GM23248 (cell line): ENCODE data around the gene C1orf52. TPM values are rescaled to one million over a fixed set of nuclear protein-coding genes. Genes with fewer than 3 reads are reported as not detected.
A peak's percentile ranks its signal among the peaks of the same experiment; 100 is the strongest.

Experiments
- DNase-seq: peaks from one replicate; pipeline ENCODE4 v3.0.0-alpha.2; 2015
- H2AFZ ChIP-seq: fragments of 200-600 bp; sonication (generic); 2 replicates; pipeline ENCODE4 v1.6.1; 2016; ENCODE audit warnings: antibody characterized with exemption
- H3F3A ChIP-seq: fragments of 200-600 bp; sonication (generic); 2 replicates; pipeline ENCODE4 v1.6.1; 2016; ENCODE audit warnings: mild to moderate bottlenecking, antibody characterized with exemption, mixed run types; ENCODE audit not compliant: insufficient read depth
- H3K27ac ChIP-seq: fragments of 200-600 bp; sonication (generic); 2 replicates; pipeline ENCODE4 v1.5.1; 2016; ENCODE audit warnings: mild to moderate bottlenecking
- H3K27me3 ChIP-seq: fragments of 200-600 bp; sonication (generic); replicated peaks from 2 replicates; pipeline ENCODE4 v1.6.1; 2016; ENCODE audit warnings: mild to moderate bottlenecking; ENCODE audit not compliant: insufficient read depth
- H3K36me3 ChIP-seq: fragments of 200-600 bp; sonication (generic); 2 replicates; pipeline ENCODE4 v1.6.1; 2016; ENCODE audit warnings: low read depth, mild to moderate bottlenecking
- H3K4me1 ChIP-seq: fragments of 200-600 bp; sonication (generic); 2 replicates; pipeline ENCODE4 v1.6.1; 2016; ENCODE audit warnings: mild to moderate bottlenecking; ENCODE audit not compliant: insufficient read depth
- H3K4me2 ChIP-seq: fragments of 200-600 bp; sonication (generic); one replicate; pipeline ENCODE4 v1.6.1; 2016; ENCODE audit warnings: mild to moderate bottlenecking; ENCODE audit not compliant: unreplicated experiment
- H3K4me3 ChIP-seq: fragments of 200-600 bp; sonication (generic); 2 replicates; pipeline ENCODE4 v1.5.1; 2016; ENCODE audit warnings: mild to moderate bottlenecking
- H3K79me2 ChIP-seq: fragments of 200-600 bp; sonication (generic); 2 replicates; pipeline ENCODE4 v1.6.1; 2016; ENCODE audit warnings: mild to moderate bottlenecking; ENCODE audit not compliant: insufficient read depth
- H3K9ac ChIP-seq: fragments of 200-600 bp; sonication (generic); 2 replicates; pipeline ENCODE4 v1.6.1; 2016; ENCODE audit warnings: mild to moderate bottlenecking
- H3K9me2 ChIP-seq: fragments of 200-600 bp; sonication (generic); 2 replicates; pipeline ENCODE4 v1.6.1; 2016; ENCODE audit warnings: mixed run types, mild to moderate bottlenecking, moderate library complexity; ENCODE audit not compliant: insufficient read depth
- H3K9me3 ChIP-seq: fragments of 200-600 bp; sonication (generic); one replicate; pipeline ENCODE4 v1.6.1; 2017; ENCODE audit warnings: low read depth
- H4K20me1 ChIP-seq: fragments of 200-600 bp; sonication (generic); 2 replicates; pipeline ENCODE4 v1.6.0; 2016; ENCODE audit not compliant: insufficient read depth
- EZH2 ChIP-seq: fragments of 200-600 bp; sonication (generic); IDR thresholded peaks from 2 replicates; pipeline ENCODE4 v1.6.1; 2018; ENCODE audit warnings: antibody characterized with exemption, mild to moderate bottlenecking; ENCODE audit not compliant: insufficient read depth, poor library complexity, severe bottlenecking
- EZH2phosphoT487 ChIP-seq: fragments of 200-600 bp; sonication (generic); IDR thresholded peaks from 2 replicates; pipeline ENCODE4 v1.6.1; 2018; ENCODE audit warnings: antibody characterized with exemption, moderate library complexity, mild to moderate bottlenecking, low read depth; ENCODE audit not compliant: insufficient read depth
- WGBS, 2 experiments: methylation state at CpG; one replicate each; pipeline ENCODE4 v1.1.6; 2015 to 2017; ENCODE audit warnings: low lambda C conversion rate in 2 of 2, low coverage in 1 of 2; ENCODE audit errors: missing lambda C conversion rate in 2 of 2; 5-methylcytosine and 5-hydroxymethylcytosine counted together
- in situ Hi-C: fragments of 300-500 bp; cut with MboI; formaldehyde crosslinking; loops from 2 replicates; pipeline ENCODE4 v1.15.0; 2020
- polyA plus RNA-seq: library from polyadenylated mRNA; unstranded; fragments of >200 nt; fragmentation: Nextera tagmentation; extraction: Ambion mirVana; gene quantifications from 2 replicates; pipeline ENCODE4 v1.2.1, GENCODE V29; 2016
- total RNA-seq: library from RNA; depleted of rRNA; stranded (reverse); fragments of >200 nt; shearing (Covaris generic); gene quantifications from 2 replicates; pipeline ENCODE4 v1.2.3, GENCODE V29; 2014

C1orf52 gene
- total and polyA plus RNA-seq, 2 experiments from 2014 or later: 26.7 to 72.4 TPM

DNA sequence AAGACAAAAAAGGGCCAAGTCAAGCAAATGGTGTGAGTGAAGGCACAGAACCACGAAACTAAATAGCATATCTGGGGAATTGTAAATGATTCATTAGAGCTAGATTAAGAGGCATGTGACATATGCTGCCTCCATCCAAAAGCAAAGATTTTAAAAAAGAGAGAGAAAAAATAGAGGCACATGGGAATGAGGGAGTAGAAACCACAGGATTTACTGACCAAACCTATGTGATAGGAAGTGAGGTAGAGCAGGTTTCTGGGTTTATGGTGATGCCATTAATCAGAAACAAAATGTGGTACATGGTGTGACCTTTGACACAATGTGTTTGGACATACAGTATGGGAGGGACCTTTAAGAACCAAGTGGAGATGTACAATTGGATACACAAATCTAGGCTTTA is 13.6 kb downstream of the C1orf52 start:
- Histone ChIP-seq H3K9me3 (no peaks in the 10 kb centered on the region), H3K27me3 (no peaks in the 10 kb centered on the region), H3K4me1 (peaks cover 34% of the 10 kb centered on the region), H3K79me2 (no peaks in the 10 kb centered on the region), H3K9me2 (no peaks in the 10 kb centered on the region), H3K27ac (peak overlapping the region; percentile 47; the same call in 1 of the 2 replicates), H3K9ac (no peak overlapping the region), H4K20me1 (no peaks in the 10 kb centered on the region), H3K36me3 (0 out of 2 replicates have a peak, but pooled peaks cover under 1% of the 10 kb centered on the region), H2AFZ (no peak overlapping the region), H3K4me3 (no peak overlapping the region), H3F3A (peaks cover 42% of the 10 kb centered on the region), H3K4me2 (peak overlapping the region; percentile 59)
- in situ Hi-C loops: no loop called here
- no peak for TF ChIP-seq EZH2
- TF ChIP-seq EZH2phosphoT487: no peak
- WGBS, 2 experiments: 50 to 70% methylated on average over 1 of the region's 1 CpG
- DNase-seq: no peak

DNA sequence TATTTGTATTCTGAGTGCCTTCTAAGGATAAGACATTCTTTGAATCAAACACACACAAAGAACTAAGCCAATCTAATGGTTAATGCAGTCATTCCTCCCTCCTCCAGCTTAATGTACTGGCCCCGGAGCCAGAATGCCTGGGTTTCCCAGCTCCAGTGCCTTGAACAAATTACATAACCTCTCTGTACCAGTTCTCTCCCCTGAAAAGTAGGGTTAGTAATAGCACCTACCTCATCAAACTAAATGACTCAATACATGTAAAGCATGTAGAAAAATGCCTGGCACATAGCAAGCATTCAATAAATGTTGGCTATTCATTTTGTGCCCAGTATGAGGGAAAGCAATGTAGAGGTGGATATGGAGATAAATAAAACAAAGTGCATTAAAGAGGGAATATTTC is 14.0 kb downstream of the C1orf52 start:
- Histone ChIP-seq H3K4me1 (peaks cover 38% of the 10 kb centered on the region), H3K27me3 (no peaks in the 10 kb centered on the region), H3K79me2 (no peaks in the 10 kb centered on the region), H3K9ac (no peak overlapping the region), H3F3A (peaks cover 43% of the 10 kb centered on the region), H3K9me2 (no peaks in the 10 kb centered on the region), H3K27ac (peak overlapping the region; percentile 47), H3K4me3 (no peak overlapping the region), H4K20me1 (no peaks in the 10 kb centered on the region), H3K36me3 (no peaks in the 10 kb centered on the region), H3K9me3 (no peaks in the 10 kb centered on the region), H2AFZ (no peak overlapping the region), H3K4me2 (peak overlapping the region; percentile 59)
- TF ChIP-seq EZH2phosphoT487 (no peak), EZH2 (no peak)
- peak; percentile 60 for DNase-seq
- in situ Hi-C loops: no loop called here
- WGBS, 2 experiments: 29 to 42% methylated on average over 1 of the region's 1 CpG

DNA sequence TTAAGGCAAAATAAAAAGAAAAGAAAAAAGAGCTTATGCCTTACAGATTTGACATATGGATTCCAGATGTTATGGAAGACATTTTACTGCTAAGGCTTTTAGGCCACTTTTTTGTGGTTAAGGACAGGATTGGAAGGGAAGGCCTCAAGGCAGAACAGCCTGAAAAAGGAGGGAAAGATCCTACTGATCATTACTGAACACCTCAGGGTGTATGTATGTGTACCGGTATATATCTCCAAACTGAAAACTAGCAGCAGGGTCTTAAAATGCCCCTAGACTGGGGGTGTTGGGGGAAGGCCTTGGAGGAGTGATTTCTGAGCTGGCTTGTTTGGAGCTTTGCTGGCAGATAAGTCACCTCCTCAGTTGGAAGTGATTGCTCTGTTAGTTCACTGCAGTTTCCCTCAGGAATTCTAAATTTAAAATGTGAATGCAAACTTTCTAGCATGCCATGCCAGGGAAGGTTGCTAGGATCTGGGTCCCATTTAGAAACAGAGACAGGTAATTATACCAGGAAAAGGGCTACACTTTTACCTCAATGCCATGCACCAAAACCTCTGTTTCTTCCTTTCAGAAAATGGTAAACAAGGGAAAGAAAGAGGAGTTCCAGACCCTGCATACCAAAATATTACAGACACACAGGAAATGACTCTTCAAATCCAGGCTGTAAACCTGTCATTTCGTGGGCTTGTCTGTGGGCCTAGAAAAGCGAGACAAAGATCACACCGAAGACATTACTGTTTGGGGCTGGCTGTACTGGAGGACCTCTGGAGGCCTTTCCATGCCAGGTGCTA is 15.0 kb downstream of the C1orf52 start:
- TF ChIP-seq EZH2phosphoT487 (no peak), EZH2 (no peak)
- Histone ChIP-seq H3K9ac (peak overlapping the region; percentile 26), H3K4me2 (peak overlapping the region; percentile 59), H4K20me1 (no peaks in the 10 kb centered on the region), H3K27me3 (no peaks in the 10 kb centered on the region), H3K9me2 (no peaks in the 10 kb centered on the region), H3K27ac (peak overlapping the region; percentile 47), H3K9me3 (no peaks in the 10 kb centered on the region), H3K79me2 (no peaks in the 10 kb centered on the region), H3F3A (peaks cover 45% of the 10 kb centered on the region), H3K36me3 (no peaks in the 10 kb centered on the region), H3K4me1 (peaks cover 43% of the 10 kb centered on the region), H3K4me3 (peak overlapping the region; percentile 35), H2AFZ (peak overlapping the region; percentile 72)
- in situ Hi-C loops: no loop called here
- peak; percentile 65 for DNase-seq
- 9 to 17% methylated on average over 4 of the region's 4 CpGs for WGBS, 2 experiments

DNA sequence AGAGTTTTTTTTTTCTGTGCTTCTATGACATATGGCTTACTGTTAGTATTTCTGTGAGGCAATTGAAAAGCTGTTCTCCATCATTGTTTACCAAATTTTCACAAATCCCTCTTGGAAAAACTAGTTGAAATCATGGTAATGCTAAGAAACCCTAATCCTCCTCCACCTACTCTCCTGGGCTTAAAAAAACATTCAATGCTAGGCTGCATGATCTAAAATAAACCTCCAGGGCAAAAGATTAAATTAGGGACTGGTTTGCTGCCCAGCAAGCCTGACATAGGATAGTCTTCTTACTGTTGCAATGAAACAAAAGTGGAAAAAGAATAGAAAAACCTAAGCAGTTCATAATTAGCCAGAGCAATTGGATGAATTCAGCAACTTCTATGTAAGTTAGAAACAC is 16.1 kb downstream of the C1orf52 start:
- H3F3A ChIP-seq: peaks cover 45% of the 10 kb centered on the region
- no peaks in the 10 kb centered on the region for H3K9me3 ChIP-seq
- in situ Hi-C loops: no loop called here
- no peak overlapping the region for H3K4me3 ChIP-seq
- no peaks in the 10 kb centered on the region for H3K27me3 ChIP-seq
- H3K9me2 ChIP-seq: no peaks in the 10 kb centered on the region
- no peaks in the 10 kb centered on the region for H4K20me1 ChIP-seq
- H3K4me2 ChIP-seq: no peak overlapping the region
- H3K36me3 ChIP-seq: no peaks in the 10 kb centered on the region
- H3K79me2 ChIP-seq: no peaks in the 10 kb centered on the region
- no peak overlapping the region for H3K27ac ChIP-seq
- peaks cover 43% of the 10 kb centered on the region for H3K4me1 ChIP-seq
- no peak overlapping the region for H3K9ac ChIP-seq
- peak overlapping the region; percentile 72 for H2AFZ ChIP-seq
- DNase-seq: no peak
- TF ChIP-seq EZH2phosphoT487 (no peak), EZH2 (no peak)
